ENCODE data around the gene KCNT2.

Gene KCNT2

GRCh38 chr1:196302420-196302819 is 305.8 kb downstream of the KCNT2 start:
- TF ChIP-seq EZH2phosphoT487 (IDR thresholded peaks at IDR 0.05; ENCODE audit: borderline replicate concordance, low read length) (no peak), CTCF (IDR thresholded peaks at IDR 0.05; ENCODE audit: low read depth, low read length, poor library complexity, severe bottlenecking) (no peak)
- Histone ChIP-seq H3K79me2 (ENCODE audit: control insufficient read depth, low read length) (no peaks in the 10 kb centered on the region), H3K4me1 (ENCODE audit: control insufficient read depth, low read length) (no peaks in the 10 kb centered on the region), H3K4me3 (ENCODE audit: low read length) (no peak overlapping the region), H3K9me3 (ENCODE audit: control insufficient read depth, insufficient read depth, low read length) (no peaks in the 10 kb centered on the region), H3F3A (ENCODE audit: control insufficient read depth, insufficient read depth) (no peaks in the 10 kb centered on the region), H3K27ac (ENCODE audit: low read depth, low read length) (no peak overlapping the region), H3K4me2 (ENCODE audit: low read length) (no peak overlapping the region), H3K27me3 (ENCODE audit: control insufficient read depth, low read length) (no peaks in the 10 kb centered on the region), H4K20me1 (ENCODE audit: control insufficient read depth, insufficient read depth, low read depth, low read length) (no peaks in the 10 kb centered on the region), H3K9me2 (replicated peaks; ENCODE audit: control insufficient read depth, low read length) (no peaks in the 10 kb centered on the region), H3K36me3 (ENCODE audit: control insufficient read depth, low read length) (no peaks in the 10 kb centered on the region)

DNA sequence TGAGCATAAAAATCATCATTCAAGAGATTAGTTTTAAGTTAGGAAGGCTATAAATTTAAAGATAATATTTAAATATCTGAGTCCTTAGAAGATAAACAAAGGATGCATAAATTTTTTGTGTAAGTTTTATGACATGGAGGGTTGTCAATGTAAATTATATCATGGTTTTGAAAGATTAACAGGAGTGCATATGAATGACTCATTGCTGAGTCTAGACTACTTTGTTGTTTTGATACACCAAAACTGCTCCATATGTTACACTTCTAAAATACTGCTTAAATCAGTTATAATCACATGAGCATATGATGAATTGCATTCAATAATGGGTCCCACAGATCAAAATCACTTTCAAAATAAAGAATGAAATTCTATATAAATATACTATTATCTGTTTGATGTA is 312.5 kb downstream of the KCNT2 start:
- H3K9me2 ChIP-seq (replicated peaks; ENCODE audit: control insufficient read depth, low read length) = no peaks in the 10 kb centered on the region
- H3K9me3 ChIP-seq (ENCODE audit: control insufficient read depth, insufficient read depth, low read length) = no peaks in the 10 kb centered on the region
- no peak overlapping the region for H3K4me3 ChIP-seq (ENCODE audit: low read length)
- no peaks in the 10 kb centered on the region for H3K27me3 ChIP-seq (ENCODE audit: control insufficient read depth, low read length)
- no peak overlapping the region for H3K4me2 ChIP-seq (ENCODE audit: low read length)
- no peak overlapping the region for H3K27ac ChIP-seq (ENCODE audit: low read depth, low read length)
- TF ChIP-seq CTCF (IDR thresholded peaks at IDR 0.05; ENCODE audit: low read depth, low read length, poor library complexity, severe bottlenecking) (no peak), EZH2phosphoT487 (IDR thresholded peaks at IDR 0.05; ENCODE audit: borderline replicate concordance, low read length) (no peak)
- no peaks in the 10 kb centered on the region for H4K20me1 ChIP-seq (ENCODE audit: control insufficient read depth, insufficient read depth, low read depth, low read length)
- H3F3A ChIP-seq (ENCODE audit: control insufficient read depth, insufficient read depth) = no peaks in the 10 kb centered on the region
- no peaks in the 10 kb centered on the region for H3K4me1 ChIP-seq (ENCODE audit: control insufficient read depth, low read length)
- H3K36me3 ChIP-seq (ENCODE audit: control insufficient read depth, low read length) = no peaks in the 10 kb centered on the region
- H3K79me2 ChIP-seq (ENCODE audit: control insufficient read depth, low read length) = no peaks in the 10 kb centered on the region

GRCh38 chr1:196278816-196279215 is 329.4 kb downstream of the KCNT2 start:
- no peaks in the 10 kb centered on the region for H3K9me3 ChIP-seq (ENCODE audit: control insufficient read depth, insufficient read depth, low read length)

More at GRCh38 chr1:196278816-196279215, 329.4 kb downstream of the KCNT2 start:
- Histone ChIP-seq H3K4me3 (ENCODE audit: low read length) (no peak overlapping the region), H3K9me2 (replicated peaks; ENCODE audit: control insufficient read depth, low read length) (no peaks in the 10 kb centered on the region), H3K79me2 (ENCODE audit: control insufficient read depth, low read length) (no peaks in the 10 kb centered on the region), H3K27ac (ENCODE audit: low read depth, low read length) (no peak overlapping the region), H3K36me3 (ENCODE audit: control insufficient read depth, low read length) (no peaks in the 10 kb centered on the region), H3K4me1 (ENCODE audit: control insufficient read depth, low read length) (no peaks in the 10 kb centered on the region), H3K27me3 (ENCODE audit: control insufficient read depth, low read length) (no peaks in the 10 kb centered on the region), H3K4me2 (ENCODE audit: low read length) (no peak overlapping the region), H4K20me1 (ENCODE audit: control insufficient read depth, insufficient read depth, low read depth, low read length) (no peaks in the 10 kb centered on the region), H3F3A (ENCODE audit: control insufficient read depth, insufficient read depth) (no peaks in the 10 kb centered on the region)
- TF ChIP-seq EZH2phosphoT487 (IDR thresholded peaks at IDR 0.05; ENCODE audit: borderline replicate concordance, low read length) (no peak), CTCF (IDR thresholded peaks at IDR 0.05; ENCODE audit: low read depth, low read length, poor library complexity, severe bottlenecking) (no peak)

Measured in DOHH2 (cell line).